ENCODE data around the gene GYPC.

- TF ChIP-seq CTCF (IDR thresholded peaks at IDR 0.05; ENCODE audit: low read depth, low read length, missing input control) (no peak), TAF1 (conservative IDR thresholded peaks at IDR 0.05) (no peak), GABPA (IDR thresholded peaks at IDR 0.05 in 1 of 2, conservative IDR thresholded peaks at IDR 0.05 in 1 of 2) (no peak), ZBTB33 (IDR thresholded peaks at IDR 0.05) (no peak), SP1 (IDR thresholded peaks at IDR 0.05) (no peak), HNF4G (IDR thresholded peaks at IDR 0.05) (no peak), MAX (IDR thresholded peaks at IDR 0.05) (no peak), YY1 (IDR thresholded peaks at IDR 0.05) (no peak), JUND (IDR thresholded peaks at IDR 0.05) (no peak), RAD21 (IDR thresholded peaks at IDR 0.05) (no peak), RXRA (IDR thresholded peaks at IDR 0.05) (no peak)
These were observed 3.9 kb downstream of the GYPC start for GRCh38 chr2:126659562-126660467.

Measured in liver (tissue), 3 donors.